Fibroblast of skin of abdomen (primary cell): ENCODE results near the gene SPAG6.
A peak's percentile ranks its signal among the peaks of the same experiment; 100 is the strongest.

Source experiments
- DNase-seq: peaks from one replicate; pipeline ENCODE4 v3.0.0-alpha.2; 2013

The SPAG6 gene

GRCh38 chr10:22322641-22323160 is 22.6 kb upstream of the SPAG6 start:
- no peak for DNase-seq

GRCh38 chr10:22323538-22324305 is 21.6 kb upstream of the SPAG6 start:
- no peak for DNase-seq

- DNase-seq: no peak
Measured at GRCh38 chr10:22324413-22324812, 20.9 kb upstream of the SPAG6 start.

GRCh38 chr10:22324893-22325271 is 20.4 kb upstream of the SPAG6 start:
- DNase-seq: no peak

GRCh38 chr10:22325272-22326144 is 19.8 kb upstream of the SPAG6 start:
- peak; percentile 71 for DNase-seq

GRCh38 chr10:22326145-22326702 is 19.1 kb upstream of the SPAG6 start:
- DNase-seq: peak; percentile 37

GRCh38 chr10:22329150-22329549 is 16.1 kb upstream of the SPAG6 start:
- no peak for DNase-seq

- no peak for DNase-seq
Measured at GRCh38 chr10:22332116-22332692, 13.1 kb upstream of the SPAG6 start.

GRCh38 chr10:22333167-22333974 is 11.9 kb upstream of the SPAG6 start:
- DNase-seq: no peak

- DNase-seq: no peak
Measured at GRCh38 chr10:22333975-22334282, 11.4 kb upstream of the SPAG6 start.

- no peak for DNase-seq
Measured at GRCh38 chr10:22334414-22335172, 10.7 kb upstream of the SPAG6 start.

GRCh38 chr10:22335173-22335933 is 9.9 kb upstream of the SPAG6 start:
- DNase-seq: peak; percentile 62

GRCh38 chr10:22338185-22338900 is 7.0 kb upstream of the SPAG6 start:
- DNase-seq: no peak

GRCh38 chr10:22338931-22339330 is 6.4 kb upstream of the SPAG6 start:
- DNase-seq: no peak

- DNase-seq: no peak
Measured at GRCh38 chr10:22339761-22340328, 5.5 kb upstream of the SPAG6 start.

GRCh38 chr10:22340329-22341189 is 4.7 kb upstream of the SPAG6 start:
- peak; percentile 80 for DNase-seq

GRCh38 chr10:22341190-22341925 is 3.9 kb upstream of the SPAG6 start:
- DNase-seq: no peak

GRCh38 chr10:22341926-22342196 is 3.4 kb upstream of the SPAG6 start:
- DNase-seq: no peak
